ENCODE results near the gene CNOT4. TPM values are rescaled to one million over a fixed set of nuclear protein-coding genes. Genes with fewer than 3 reads are reported as not detected.
"Not testable (repeated sequence)": the region's sequence is repeated elsewhere in the genome, so short reads cannot be mapped to it uniquely, and the experiment has no call there.

CNOT4 gene
- total RNA-seq, 1 experiment from 2014 or later = 15.3 TPM

DNA sequence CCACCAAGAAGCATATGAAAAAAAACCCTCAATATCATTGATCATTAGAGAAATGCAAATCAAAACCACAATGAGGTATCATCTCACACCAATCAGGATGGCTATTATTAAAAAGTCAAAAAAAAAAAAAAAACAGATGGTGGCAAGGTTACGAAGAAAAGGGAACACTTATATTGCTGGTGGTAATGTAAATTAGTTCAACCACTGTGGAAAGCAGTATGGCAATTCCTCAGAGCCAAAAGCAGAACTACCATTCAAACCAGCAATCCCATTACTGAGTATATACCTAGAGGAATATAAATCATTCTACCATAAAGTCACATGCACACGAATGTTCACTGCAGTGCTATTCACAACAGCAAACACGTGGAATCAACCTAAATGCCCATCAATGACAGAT, 46.0 kb downstream of the CNOT4 start:
- DNase-seq (ENCODE audit: extremely low read depth, low read depth) = no peak

DNA sequence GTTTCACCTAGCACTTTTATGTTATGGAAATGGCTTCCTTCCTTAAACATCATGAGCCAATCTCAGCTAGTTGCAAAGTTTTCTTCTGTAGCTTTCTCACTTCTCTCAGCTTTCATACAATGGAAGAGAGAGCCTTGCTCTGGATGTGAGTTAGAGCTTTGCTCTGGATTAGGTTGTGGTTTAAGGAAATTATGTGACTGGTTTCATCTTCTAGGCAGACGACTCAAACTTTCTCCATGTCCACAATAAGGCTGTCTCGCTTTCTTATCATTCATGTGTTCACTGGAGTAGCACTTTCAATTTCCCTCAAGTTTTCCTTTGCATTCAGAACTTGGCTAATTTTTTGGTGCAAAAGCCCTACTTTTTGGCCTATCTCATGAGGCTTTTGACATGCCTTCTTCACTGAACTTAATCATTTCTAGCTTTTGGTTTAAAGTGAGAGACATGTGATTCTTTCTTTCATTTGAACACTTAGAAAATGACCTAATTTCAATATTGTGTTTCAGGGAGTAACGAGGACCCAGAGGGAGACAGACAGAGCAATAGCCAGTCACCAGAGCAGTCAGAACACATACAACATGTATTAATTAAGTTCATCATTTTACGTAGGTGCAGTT, 49.8 kb downstream of the CNOT4 start:
- no peak for DNase-seq (ENCODE audit: extremely low read depth, low read depth)

DNA sequence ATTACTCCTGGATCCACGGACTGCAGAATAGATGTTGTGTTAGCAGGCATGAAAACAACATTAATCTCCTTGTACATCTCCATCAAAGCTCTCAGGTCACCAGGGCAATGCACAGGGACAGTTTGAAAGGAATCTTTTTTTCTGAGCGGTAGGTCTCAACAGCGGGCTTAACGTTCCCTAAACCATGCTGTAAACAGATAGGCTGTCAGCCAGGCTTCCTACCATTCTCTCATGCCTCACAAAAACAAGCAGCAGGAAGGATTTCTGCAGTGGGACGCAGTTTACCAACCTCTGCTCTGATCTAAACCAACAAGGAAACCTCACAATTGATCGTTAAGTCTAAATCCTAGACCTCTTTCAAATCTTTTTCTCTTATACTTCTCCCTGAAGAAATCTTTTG, 50.8 kb downstream of the CNOT4 start:
- no peak for DNase-seq (ENCODE audit: extremely low read depth, low read depth)

DNA sequence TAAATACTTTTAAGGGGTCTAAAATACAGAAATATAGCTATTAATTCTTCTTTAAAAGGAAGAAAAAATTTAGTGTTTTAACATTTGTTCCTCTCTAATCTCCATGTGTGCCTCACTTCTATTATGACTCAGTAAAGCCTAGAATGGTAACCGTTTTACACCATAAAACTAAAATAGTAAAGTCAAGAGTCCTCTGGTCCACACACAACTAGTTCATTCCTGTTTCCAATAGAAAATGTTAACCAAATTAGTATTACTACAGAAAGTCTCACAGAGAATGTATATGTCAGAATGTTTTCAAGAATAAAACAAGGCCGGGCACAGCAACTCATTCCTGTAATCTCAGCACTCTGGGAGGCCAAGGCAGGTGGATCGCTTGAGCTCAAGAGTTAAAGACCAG, 55.8 kb downstream of the CNOT4 start:
- no peak for DNase-seq (ENCODE audit: extremely low read depth, low read depth)

DNA sequence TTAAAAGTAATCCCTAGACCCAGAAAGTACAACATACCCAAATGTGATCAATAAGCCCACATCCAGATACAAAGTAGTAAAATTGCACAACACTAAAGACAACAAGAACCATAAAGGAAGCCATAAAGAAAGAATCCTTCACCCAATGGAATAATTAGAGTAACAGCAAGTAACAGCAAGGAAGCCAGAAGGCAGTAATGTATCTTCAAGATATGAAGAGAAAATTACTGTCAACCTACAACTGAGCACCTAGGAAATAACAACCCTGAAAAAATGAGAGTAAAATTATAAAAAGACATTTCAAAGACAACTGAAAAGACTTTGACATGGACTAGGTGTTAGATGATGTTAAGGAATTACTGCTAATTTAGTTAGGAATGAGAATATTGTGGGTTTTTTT, 60.5 kb downstream of the CNOT4 start:
- DNase-seq (ENCODE audit: extremely low read depth, low read depth) = no peak

DNA sequence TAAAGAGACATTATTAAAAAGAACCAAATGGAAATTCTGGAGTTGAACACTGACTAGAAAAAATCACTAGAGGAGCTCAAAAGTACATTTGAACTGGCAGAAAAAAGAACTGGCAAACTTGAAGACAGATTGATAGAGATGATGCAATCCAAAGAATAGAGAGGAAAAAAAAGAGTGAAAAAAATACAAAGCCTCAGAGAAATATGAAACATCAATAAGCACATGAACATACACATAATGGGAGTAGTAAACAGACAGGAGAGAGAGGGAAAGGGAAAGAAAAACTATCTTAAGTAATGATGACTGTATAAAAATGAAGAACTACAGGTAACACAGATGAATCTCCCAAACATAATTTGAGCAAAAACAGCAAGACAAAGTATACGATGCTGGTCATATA, 61.1 kb downstream of the CNOT4 start:
- DNase-seq (ENCODE audit: extremely low read depth, low read depth) = no peak

DNA sequence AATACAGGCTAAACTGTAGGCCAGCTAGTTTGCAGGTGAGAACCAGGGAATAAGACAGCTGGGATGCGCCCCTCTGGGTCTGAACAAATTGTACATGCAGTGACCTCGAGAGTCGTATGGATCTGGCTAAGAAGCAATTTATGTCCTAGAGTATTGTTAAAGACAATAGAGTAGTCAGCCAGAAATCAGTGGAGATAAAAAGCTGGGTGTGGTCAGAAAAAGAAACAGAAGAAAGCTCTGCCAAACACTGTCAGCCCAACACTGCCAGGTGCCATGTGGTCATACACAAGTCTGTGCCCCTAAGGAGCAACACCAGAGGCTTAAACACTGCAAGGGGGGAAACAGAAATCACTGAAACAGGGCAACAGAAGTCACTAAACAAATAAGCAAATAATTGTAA, 62.2 kb downstream of the CNOT4 start:
- DNase-seq (ENCODE audit: extremely low read depth, low read depth) = no peak

DNA sequence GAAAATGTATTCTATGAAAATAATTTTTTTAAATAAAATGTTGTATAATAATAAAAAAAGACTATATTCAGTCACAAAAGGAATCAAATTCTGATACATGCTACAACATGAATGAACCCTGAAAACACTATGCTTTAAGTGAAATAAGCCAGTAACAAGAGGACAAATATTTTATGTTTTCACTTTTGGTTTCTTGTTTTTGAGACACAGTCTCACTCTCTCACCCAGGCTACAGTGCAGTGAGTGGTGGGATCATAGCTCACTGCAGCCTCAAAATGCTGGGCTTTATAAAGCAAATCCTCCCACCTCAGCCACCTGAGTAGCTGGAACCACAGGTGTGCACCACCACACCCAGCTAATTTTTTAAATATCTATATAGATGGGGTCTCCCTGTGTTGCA, 64.2 kb downstream of the CNOT4 start:
- no peak for DNase-seq (ENCODE audit: extremely low read depth, low read depth)

DNA sequence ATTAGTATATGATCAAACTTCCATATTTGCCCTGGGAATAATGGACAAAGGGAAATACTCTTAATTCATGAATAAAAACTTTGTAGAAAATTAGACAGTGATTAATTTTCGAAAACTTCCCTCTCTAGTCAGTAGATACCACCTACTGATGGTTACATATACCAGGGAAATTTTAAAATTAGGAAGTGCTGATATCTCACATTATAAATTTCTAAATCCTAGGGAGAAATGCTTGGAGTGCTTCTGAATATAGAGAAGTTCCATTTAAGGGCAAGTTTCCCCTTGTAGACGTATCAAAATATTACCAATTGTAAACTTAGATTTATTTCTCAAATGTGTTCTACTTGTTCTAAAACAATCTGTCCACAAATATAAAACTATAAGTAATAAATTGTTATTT, 64.6 kb downstream of the CNOT4 start:
- DNase-seq (ENCODE audit: extremely low read depth, low read depth) = not testable (repeated sequence)

DNA sequence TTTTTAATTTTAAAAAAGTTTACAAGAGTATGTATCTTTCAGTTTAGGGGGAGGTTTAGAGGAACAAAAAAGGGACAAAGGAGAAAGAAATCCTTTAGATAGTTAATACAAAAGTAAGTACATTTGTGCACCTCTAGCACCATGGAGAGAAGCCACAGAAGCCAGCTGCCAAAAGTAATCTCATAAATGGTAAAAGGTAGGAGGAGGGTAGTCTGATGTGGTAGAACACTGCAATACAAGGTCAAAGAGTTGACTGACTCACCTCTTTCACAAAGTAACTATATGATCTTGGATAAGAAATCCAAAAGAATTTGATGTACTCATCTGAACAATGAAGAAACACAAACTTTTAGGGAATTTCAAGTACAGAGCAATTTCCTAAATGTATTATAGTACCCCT, 68.1 kb downstream of the CNOT4 start:
- DNase-seq (ENCODE audit: extremely low read depth, low read depth) = no peak

DNA sequence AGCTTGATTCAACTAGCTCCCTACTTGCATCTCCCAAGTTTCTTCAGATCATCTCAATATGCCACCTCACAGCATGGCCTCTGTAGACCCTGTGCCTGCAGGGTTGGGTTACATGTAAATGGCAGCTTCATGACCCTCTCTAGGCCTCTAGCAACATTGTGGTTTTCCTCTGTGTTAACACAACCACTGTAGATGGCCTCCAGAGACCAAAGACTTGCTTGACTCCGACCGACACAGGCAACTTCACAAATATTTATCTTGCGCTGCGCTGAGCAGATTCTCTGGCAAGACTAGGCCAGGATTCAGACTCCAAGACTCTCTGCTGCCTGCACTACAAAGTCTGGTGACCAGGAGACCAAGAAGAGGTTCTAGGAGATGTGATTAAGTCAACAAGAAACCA, 75.9 kb downstream of the CNOT4 start:
- no peak for DNase-seq (ENCODE audit: extremely low read depth, low read depth)

DNA sequence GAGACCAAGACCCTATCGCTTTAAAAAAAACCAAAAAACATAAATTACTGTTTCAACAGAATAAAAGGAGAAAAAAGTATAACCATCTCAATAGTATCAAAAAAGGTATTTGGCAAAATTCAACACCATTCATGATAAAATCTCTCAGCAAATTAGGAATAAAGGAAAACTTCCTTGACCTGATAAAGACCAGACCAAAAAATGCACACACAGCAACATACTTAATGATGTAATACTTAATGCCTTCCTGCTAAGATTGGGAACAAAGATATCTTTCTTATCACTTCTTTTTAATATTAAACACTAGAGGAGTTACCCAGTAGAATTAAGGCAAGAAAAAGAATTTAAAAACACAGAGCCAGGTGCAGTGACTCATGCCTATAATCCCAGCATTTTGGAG, 79.3 kb downstream of the CNOT4 start:
- DNase-seq (ENCODE audit: extremely low read depth, low read depth) = no peak

DNA sequence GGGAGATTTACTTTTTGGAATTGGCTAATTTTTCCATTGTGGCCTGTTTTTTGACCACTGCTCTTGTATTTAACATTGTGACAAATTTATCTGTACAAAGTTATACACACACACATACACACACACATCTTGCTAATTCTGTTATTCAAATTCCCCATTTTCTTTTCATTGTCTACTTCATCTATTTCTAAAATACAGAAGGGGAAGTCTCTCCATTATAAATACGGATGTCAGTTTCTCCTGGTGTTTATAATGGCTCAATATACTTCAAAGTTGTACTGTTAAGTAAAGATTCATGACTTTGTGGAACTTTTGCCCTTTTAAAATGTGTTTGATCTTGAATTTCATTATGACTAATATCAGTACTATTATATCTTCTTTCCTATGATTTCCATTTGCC, 81.0 kb downstream of the CNOT4 start:
- no peak for DNase-seq (ENCODE audit: extremely low read depth, low read depth)

DNA sequence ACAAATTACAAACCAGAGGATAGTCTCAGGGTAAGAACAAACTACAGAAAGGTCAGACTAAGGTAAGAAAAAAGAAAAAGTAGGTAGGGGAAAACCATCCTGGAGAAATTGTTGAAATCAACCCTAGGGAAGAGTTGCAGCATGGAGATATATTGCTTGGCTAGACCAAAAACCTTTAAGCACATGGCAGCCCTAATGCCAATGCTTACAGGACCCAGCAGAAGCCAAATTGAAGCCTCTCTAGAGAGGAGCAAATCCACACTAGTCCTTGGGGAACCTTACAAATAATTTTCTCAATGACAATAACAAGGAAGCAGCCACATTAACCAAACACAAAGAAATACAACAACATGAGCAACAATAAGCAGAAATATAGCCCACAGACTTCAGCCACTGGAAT, 81.9 kb downstream of the CNOT4 start:
- no peak for DNase-seq (ENCODE audit: extremely low read depth, low read depth)

DNA sequence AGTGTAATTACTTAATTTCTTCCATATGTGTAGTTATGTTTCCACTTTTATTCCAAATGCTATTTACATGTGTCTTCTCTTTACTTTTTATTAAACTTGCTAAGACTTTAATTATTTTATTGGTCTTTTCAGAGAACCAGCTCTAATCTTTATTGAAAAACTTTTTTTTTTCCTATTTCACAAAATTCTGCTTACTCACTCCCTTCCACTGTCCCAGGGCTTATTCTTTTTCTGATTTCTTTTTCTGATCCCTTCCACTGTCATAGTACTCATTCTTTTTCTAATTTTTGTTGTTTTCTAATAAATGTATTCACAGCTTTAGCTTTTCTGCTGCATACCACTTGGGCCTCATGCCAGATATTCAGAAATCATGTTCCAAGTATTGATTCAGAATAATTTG, 82.7 kb downstream of the CNOT4 start:
- DNase-seq (ENCODE audit: extremely low read depth, low read depth) = no peak

DNA sequence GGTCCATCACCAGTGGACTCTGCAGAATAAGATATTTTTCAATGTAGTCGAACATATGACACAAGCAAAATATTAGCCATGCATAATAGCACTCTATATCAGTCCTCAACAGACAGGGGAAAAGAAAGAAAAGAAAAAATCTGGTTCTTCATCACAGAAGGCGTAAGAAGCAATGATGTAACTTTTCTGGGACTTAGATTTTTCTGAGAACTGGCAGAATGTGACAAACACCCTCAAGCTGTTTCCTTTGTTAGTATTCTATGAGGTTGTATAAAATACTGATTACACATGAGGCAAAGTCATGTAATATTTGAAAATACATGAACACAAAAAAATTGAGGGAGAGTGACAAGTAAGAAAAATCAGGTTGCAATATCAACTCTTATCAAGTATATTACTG, 84.9 kb downstream of the CNOT4 start:
- DNase-seq (ENCODE audit: extremely low read depth, low read depth) = no peak

DNA sequence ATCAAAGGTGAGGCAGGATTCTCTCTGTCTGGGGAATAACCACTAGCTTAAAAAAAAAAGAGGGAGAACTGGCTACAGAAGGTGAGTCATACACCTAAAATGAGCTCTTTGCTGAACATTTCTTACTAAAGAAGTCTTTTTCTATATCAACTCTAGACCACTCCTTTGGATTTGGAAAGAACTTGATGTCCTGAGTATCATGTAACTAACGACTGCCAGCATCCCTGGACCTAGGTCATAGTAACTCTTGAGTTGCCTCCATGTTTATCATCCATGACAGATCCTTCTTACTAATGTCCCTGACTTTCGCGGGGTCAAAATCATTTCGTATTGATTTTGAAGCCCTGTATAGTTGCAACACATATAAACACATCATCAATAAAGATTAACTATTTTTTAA, 89.1 kb downstream of the CNOT4 start:
- DNase-seq (ENCODE audit: extremely low read depth, low read depth) = no peak

DNA sequence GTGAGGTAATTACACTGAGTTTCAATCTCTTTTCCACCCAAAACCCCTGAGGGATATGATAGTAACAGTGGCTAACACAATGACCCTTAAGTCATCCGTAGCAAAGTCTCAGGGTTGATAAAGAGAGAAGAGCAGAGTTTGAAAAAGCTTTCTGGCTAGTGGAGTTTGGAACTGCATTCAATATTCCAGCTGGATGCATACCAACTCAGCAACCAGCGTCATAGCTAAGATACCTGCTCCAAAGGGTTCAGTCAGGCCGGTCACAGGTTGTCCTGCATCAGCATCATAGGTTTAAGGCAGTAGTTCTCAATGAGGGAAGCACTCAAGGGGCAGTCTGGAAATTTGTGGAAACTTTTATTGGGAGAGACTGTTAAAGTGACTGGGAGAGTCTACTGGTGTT, 93.5 kb downstream of the CNOT4 start:
- no peak for DNase-seq (ENCODE audit: extremely low read depth, low read depth)

DNA sequence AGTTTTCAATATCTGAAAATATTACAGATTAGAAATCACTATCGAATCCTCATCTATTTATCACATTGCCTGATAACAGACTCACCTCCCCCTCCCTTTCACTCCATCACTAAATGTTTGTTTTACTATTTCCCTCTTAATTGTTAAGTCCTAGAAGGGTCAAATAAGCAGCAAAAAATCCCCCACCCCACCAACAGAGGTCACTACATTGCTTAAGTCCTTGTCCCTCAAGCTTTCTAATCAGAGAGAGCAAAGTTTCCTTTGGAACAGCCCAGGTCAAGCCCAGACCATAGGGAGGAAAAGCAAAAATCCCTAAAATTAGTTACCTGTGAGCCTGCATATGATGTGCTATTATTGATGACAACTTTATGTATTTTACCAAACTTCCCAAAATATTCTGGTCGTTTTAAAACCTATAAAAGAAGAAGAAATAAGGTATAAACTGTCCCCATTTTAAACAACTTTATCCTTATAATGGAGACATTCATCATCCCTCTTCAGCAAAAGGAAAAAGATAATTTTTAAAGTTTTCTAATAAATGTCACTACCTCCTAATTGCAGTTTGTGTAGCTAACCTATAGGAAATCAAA, 95.0 kb downstream of the CNOT4 start:
- DNase-seq (ENCODE audit: extremely low read depth, low read depth) = peak; percentile 62

DNA sequence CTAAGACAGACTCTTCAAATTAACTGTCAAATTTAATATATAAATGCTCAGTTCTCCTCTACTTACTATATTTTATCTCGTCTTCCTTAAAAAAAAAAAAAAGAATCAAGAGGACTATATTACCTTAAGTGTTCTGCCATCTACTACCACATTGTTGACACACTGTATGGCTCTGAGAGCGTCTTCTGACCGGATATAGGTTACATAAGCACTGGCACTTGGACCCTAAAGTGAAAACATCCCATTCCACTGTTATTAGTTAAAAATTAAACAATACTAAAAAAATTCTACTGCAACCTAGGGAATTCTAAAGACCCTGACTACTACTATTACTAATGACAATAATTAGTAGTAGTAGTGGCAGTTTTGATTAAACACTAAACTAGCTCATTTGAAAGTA, 95.7 kb downstream of the CNOT4 start:
- no peak for DNase-seq (ENCODE audit: extremely low read depth, low read depth)

DNA sequence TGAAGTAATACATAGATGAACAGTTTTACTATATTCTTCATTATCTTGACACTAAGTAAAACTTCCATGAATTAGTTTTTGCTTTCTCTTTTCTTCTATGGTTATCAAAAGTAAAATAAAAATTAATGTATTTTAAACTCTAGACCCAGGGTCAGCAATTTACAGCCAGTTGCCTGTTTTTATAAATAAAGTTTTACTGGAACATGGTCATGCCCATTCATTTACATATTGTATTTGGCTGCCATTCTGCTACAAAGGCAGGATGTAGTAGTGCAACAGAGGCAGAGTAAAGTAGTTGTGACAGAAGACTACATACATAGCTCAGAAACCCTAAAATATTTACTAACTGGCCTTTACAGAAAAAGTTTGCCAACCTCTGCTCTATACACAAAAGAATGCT, 98.8 kb downstream of the CNOT4 start:
- DNase-seq (ENCODE audit: extremely low read depth, low read depth) = no peak

DNA sequence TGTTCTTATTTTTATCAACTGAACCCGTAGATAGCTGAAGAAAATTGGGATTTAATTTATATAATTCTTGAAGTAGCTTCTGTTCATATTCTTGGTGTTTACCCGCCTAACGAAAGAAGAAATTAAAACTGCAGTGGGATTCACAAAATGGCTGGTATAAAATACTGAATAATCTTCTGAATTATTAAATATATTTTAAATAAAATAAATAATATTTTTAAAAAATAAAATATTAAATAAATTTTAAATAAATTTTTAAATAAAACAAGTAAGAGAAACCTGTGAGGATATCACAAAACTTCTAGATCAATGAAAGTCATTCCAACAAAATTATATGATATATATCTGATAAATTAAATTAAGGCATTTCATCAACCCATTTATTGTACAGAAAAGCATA, 99.4 kb downstream of the CNOT4 start:
- no peak for DNase-seq (ENCODE audit: extremely low read depth, low read depth)
